NCI-H2171 (cell line): ENCODE data around the gene KRTAP5-7.
"Not testable (repeated sequence)": the region's sequence is repeated elsewhere in the genome, so short reads cannot be mapped to it uniquely, and the experiment has no call there.

Experiments used
- DNase-seq: peaks from one replicate; lab custom pipeline; 2025; lab: John Stamatoyannopoulos, UW

KRTAP5-7 gene

DNA sequence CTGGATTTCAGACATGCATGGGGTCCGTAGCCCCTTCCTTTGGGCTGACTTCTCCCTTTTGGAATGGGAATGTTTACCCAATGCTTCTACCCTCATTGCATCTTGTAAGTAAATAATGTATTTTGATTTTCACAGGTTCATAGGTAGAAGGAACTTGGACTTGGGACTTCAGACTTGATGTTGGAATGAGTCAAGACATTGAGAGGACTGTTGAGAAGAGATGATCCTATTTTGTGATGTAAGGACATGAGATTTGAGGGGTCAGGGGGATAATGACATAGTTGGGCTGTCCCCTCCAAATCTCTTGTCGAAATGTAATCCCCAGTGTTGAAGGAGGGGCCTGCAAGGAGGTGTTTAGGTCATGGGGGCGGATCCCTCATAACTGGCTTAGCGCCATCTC, 37.4 kb downstream of the KRTAP5-7 start:
- no peak for DNase-seq

- DNase-seq: no peak
These were observed 38.2 kb downstream of the KRTAP5-7 start, which contains the start of gene KRTAP5-10 for GRCh38 chr11:71565263-71565662. Gene KRTAP5-10, plus strand, starts transcription at chr11:71565563. Its CDS starts 25 bp downstream, at chr11:71565588.

GRCh38 chr11:71566081-71566620, 39.1 kb downstream of the KRTAP5-7 start:
- no peak for DNase-seq

DNA sequence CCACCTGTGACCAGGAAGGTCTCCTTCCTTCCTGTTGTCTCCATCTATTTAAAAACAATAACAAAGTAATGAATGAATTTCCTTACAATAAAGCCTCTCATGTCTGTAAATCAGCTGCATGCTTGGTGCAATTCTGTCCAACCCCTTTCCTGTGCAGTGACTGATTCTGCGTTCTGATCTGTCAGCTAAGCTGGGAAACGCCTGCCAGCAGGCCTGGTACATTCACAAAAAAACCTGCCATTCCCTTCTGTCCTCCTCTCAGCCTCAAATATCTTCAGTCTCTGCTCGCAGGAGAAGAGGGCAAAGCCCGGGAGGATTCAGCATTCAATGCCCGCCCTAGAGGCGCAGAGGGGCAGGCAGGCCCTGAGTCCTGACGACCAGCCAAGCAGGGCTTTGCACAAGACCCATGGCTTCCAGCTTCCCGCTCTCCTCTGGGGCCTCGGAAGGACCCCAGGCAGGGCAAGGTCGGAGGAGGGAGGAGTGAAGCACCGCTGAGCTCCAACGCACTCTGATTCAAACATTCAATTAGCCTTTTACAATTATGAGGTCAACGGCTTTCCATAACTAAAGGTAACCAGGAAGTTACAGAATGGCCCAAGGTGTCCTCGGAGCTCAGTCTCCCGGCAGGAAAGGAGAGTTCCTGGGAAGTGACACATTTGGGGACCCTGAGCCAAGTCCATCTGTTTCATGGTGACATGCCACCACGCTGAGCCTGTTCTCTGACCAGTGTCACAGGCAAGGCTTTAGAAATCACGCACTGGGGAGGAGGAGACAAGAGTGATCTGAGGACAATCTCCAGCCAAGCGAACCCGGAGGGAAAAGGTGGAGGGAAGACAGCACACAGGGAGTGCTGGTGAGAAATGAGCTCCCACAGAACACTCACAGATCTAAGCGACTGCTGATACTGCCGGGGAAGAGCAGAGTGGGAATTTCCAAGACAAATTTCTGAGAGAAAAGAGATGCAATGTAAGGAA, 39.8 kb downstream of the KRTAP5-7 start:
- not testable (repeated sequence) for DNase-seq

DNA sequence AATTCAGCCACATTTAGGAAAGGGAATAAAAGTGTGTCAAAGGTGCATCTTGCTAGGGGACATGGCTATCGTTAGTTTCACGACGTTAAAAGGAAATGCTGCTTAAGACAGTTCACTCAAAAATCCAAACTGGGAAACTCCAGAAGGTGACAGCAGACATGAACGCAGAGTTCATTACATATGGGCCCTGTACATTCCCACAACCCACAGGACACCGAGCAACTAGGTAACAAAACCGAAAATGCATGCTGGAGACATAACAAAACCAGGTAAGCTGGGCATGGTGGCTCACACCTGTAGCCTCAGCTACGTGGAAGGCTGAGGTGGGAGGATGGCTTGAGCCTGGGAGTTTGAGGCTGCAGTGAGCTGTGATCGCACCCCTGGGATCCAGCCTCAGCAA, 40.6 kb downstream of the KRTAP5-7 start:
- DNase-seq: not testable (repeated sequence)

GRCh38 chr11:71568704-71569349, 41.8 kb downstream of the KRTAP5-7 start:
- no peak for DNase-seq

DNA sequence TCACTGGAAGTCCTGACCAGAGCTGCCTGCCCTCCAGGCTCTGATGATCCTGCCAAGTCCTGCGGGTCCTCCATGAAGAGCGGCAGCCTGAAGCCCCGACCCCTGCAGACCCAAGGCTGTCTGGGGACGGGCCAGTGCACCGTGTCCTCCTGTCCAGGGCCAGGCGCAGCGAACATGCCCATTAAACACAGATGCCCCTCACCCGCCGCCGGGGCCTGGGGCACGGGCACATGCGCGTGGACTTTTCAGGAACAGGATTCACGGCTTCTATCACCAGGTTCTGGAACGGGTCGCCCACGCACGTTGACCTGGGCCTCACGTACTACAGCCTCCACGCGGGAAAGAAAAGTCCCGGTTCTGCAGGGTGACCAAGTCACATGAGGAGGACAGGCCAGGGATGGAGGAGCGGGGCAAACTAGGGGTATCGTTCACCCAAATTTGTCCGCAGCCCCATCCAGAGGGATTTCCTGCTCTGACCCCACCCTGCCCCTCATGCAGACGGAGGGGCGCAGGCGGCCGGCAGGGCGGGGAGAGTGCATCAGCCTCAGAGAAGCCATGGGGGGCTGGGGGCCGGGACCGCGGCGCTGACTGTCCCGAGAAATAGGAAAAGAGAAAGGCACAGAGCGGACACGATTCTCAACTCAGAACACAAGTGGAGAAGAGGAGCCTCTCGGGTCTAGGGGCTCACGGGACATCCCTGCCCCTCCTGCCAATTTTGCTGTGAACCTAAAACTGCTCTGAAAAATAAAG, 44.2 kb downstream of the KRTAP5-7 start:
- DNase-seq: not testable (repeated sequence)

DNA sequence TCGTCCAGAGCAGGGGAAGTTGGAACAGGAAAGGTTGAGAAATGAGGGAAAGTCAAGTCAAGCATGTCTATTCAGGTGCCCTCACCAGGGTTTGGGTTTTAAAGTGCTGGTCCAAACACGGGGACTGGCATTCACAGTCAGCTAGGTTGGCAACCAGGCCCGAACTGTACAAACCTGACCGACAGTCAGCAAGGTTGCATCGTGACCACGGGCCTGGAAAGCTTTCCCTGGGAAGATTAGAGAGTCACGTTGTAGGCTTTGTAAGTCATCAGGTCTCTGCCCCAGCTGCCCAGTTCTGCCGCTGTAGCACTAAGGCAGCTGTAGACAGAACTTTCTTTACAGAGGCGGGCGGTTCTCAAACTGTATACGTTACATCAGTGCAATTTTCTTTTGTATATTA, 45.7 kb downstream of the KRTAP5-7 start:
- no peak for DNase-seq

DNA sequence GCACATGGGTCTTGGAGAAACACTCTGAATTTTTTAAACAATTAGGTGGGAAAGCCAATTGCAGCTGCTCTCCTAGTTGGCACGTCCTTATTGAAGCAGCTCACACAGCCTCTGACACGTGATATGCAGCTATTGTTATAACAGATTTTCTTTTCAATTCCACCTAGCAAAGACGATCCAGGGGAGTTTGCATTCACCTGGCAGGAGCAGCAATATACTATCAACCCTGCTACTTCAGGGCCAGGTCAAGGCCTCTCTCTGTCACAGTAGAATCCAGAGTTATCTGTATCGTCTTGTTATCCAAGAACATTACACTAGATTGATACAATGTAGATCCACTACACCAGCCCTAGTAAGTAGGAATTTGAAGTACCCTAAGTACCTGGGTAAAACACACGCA, 47.4 kb downstream of the KRTAP5-7 start:
- DNase-seq: no peak

GRCh38 chr11:71575723-71576424, 48.8 kb downstream of the KRTAP5-7 start:
- no peak for DNase-seq

- not testable (repeated sequence) for DNase-seq
These were observed 49.8 kb downstream of the KRTAP5-7 start for GRCh38 chr11:71576688-71577465.

- DNase-seq: no peak
These were observed 50.5 kb downstream of the KRTAP5-7 start for GRCh38 chr11:71577469-71578004.
